Activated CD4-positive, alpha-beta T cell treated with anti-CD3 and anti-CD28 coated beads, Interleukin-2, amount 10 ng/mL, durations not matched to agents 24 days and 14 days (primary cell): ENCODE data around the gene BORCS5. TPM values are rescaled to one million over a fixed set of nuclear protein-coding genes. Genes with fewer than 3 reads are reported as not detected.
"Not testable (repeated sequence)": the region's sequence is repeated elsewhere in the genome, so short reads cannot be mapped to it uniquely, and the experiment has no call there.

Experiments
- DNase-seq: peaks from one replicate; pipeline ENCODE4 v3.0.0; 2022
- H3K27ac Mint-ChIP-seq: one replicate; pipeline ENCODE4 v1.8.0; 2022; ENCODE audit warnings: mild to moderate bottlenecking, mixed read lengths
- H3K27me3 Mint-ChIP-seq: one replicate; pipeline ENCODE4 v1.8.0; 2022; ENCODE audit warnings: mixed read lengths
- H3K36me3 Mint-ChIP-seq: one replicate; pipeline ENCODE4 v1.8.0; 2022; ENCODE audit warnings: low read depth, mild to moderate bottlenecking, mixed read lengths
- H3K4me1 Mint-ChIP-seq: one replicate; pipeline ENCODE4 v1.8.0; 2021; ENCODE audit warnings: mixed read lengths
- H3K4me3 Mint-ChIP-seq: one replicate; pipeline ENCODE4 v1.8.0; 2022; ENCODE audit warnings: mild to moderate bottlenecking, moderate library complexity, mixed read lengths
- H3K9me3 Mint-ChIP-seq: one replicate; pipeline ENCODE4 v1.8.0; 2021; ENCODE audit warnings: mixed read lengths
- intact Hi-C: fragments of 100-400 bp; cut with micrococcal nuclease; formaldehyde crosslinking; loops from one replicate; pipeline ENCODE4 v1.15.1; 2023
- total RNA-seq: library from RNA; stranded (reverse); gene quantifications from 2 replicates; pipeline ENCODE4 v1.2.3, GENCODE V29; 2022

Gene BORCS5
- total RNA-seq, 1 donor from 2014 or later: 34.0 TPM

GRCh38 chr12:12454315-12454714, 97.4 kb downstream of the BORCS5 start:
- Mint-ChIP-seq H3K27me3 (no peaks in the 10 kb centered on the region), H3K4me3 (no peak overlapping the region), H3K9me3 (no peaks in the 10 kb centered on the region), H3K27ac (no peak overlapping the region), H3K36me3 (peaks cover 9% of the 10 kb centered on the region), H3K4me1 (peaks cover 24% of the 10 kb centered on the region)
- DNase-seq: no peak
- intact Hi-C loops: no loop called here

GRCh38 chr12:12456637-12457036, 99.8 kb downstream of the BORCS5 start:
- peaks cover 41% of the 10 kb centered on the region for H3K4me1 Mint-ChIP-seq
- DNase-seq: no peak
- intact Hi-C loops: loop anchor here (1.0 kb wide), 3 partner anchors 14 to 28 kb away; no protein-coding TSS in a partner anchor
- H3K9me3 Mint-ChIP-seq: no peaks in the 10 kb centered on the region
- H3K4me3 Mint-ChIP-seq: peak overlapping the region; percentile 45
- H3K36me3 Mint-ChIP-seq: peaks cover 9% of the 10 kb centered on the region
- no peaks in the 10 kb centered on the region for H3K27me3 Mint-ChIP-seq
- H3K27ac Mint-ChIP-seq: peak overlapping the region; percentile 85

- Mint-ChIP-seq H3K27me3 (no peaks in the 10 kb centered on the region), H3K4me1 (peaks cover 62% of the 10 kb centered on the region), H3K9me3 (no peaks in the 10 kb centered on the region), H3K36me3 (peaks cover 9% of the 10 kb centered on the region), H3K4me3 (peak overlapping the region; percentile 75), H3K27ac (peak overlapping the region; percentile 91)
- intact Hi-C loops: loop anchor here (1.0 to 2.0 kb wide), 2 partner anchors 14 to 46 kb away; no protein-coding TSS in a partner anchor
- peak; percentile 74 for DNase-seq
Measured at GRCh38 chr12:12460935-12461922, 104.4 kb downstream of the BORCS5 start.

- DNase-seq: no peak
- H3K27ac Mint-ChIP-seq: peak overlapping the region; percentile 91
- H3K36me3 Mint-ChIP-seq: peaks cover 12% of the 10 kb centered on the region
- intact Hi-C loops: loop anchor here (1.0 to 2.0 kb wide), 2 partner anchors 13 to 45 kb away; no protein-coding TSS in a partner anchor
- H3K4me3 Mint-ChIP-seq: peak overlapping the region; percentile 75
- no peaks in the 10 kb centered on the region for H3K9me3 Mint-ChIP-seq
- peaks cover 63% of the 10 kb centered on the region for H3K4me1 Mint-ChIP-seq
- no peaks in the 10 kb centered on the region for H3K27me3 Mint-ChIP-seq
Measured at GRCh38 chr12:12461923-12462315, 105.0 kb downstream of the BORCS5 start.

GRCh38 chr12:12465522-12465921, 108.6 kb downstream of the BORCS5 start:
- DNase-seq: no peak
- Mint-ChIP-seq H3K4me1 (peaks cover 72% of the 10 kb centered on the region), H3K27me3 (no peaks in the 10 kb centered on the region), H3K4me3 (no peak overlapping the region), H3K36me3 (peaks cover 38% of the 10 kb centered on the region), H3K9me3 (no peaks in the 10 kb centered on the region), H3K27ac (peak overlapping the region; percentile 4)
- intact Hi-C loops: no loop called here

GRCh38 chr12:12466157-12466556, 109.3 kb downstream of the BORCS5 start:
- peak overlapping the region; percentile 91 for H3K27ac Mint-ChIP-seq
- peak; percentile 83 for DNase-seq
- H3K9me3 Mint-ChIP-seq: no peaks in the 10 kb centered on the region
- intact Hi-C loops: loop anchor here (1.0 kb wide), 1 partner anchor 9 kb away; no protein-coding TSS in a partner anchor
- peak overlapping the region; percentile 69 for H3K4me3 Mint-ChIP-seq
- H3K27me3 Mint-ChIP-seq: no peaks in the 10 kb centered on the region
- H3K36me3 Mint-ChIP-seq: peaks cover 42% of the 10 kb centered on the region
- peaks cover 68% of the 10 kb centered on the region for H3K4me1 Mint-ChIP-seq

GRCh38 chr12:12467264-12467663, 110.4 kb downstream of the BORCS5 start:
- DNase-seq: peak; percentile 71
- Mint-ChIP-seq H3K27ac (peak overlapping the region; percentile 81), H3K4me3 (peak overlapping the region; percentile 18), H3K9me3 (no peaks in the 10 kb centered on the region), H3K36me3 (peaks cover 48% of the 10 kb centered on the region), H3K4me1 (peaks cover 64% of the 10 kb centered on the region), H3K27me3 (no peaks in the 10 kb centered on the region)
- intact Hi-C loops: no loop called here

- Mint-ChIP-seq H3K36me3 (peaks cover 48% of the 10 kb centered on the region), H3K27me3 (no peaks in the 10 kb centered on the region), H3K4me1 (peaks cover 63% of the 10 kb centered on the region), H3K4me3 (peak overlapping the region; percentile 40), H3K27ac (peak overlapping the region; percentile 81), H3K9me3 (no peaks in the 10 kb centered on the region)
- intact Hi-C loops: no loop called here
- DNase-seq: peak; percentile 80
Measured at GRCh38 chr12:12467688-12468261, 110.9 kb downstream of the BORCS5 start.

GRCh38 chr12:12468575-12468974, 111.7 kb downstream of the BORCS5 start:
- peaks cover 62% of the 10 kb centered on the region for H3K4me1 Mint-ChIP-seq
- H3K4me3 Mint-ChIP-seq: no peak overlapping the region
- no peaks in the 10 kb centered on the region for H3K9me3 Mint-ChIP-seq
- peaks cover 53% of the 10 kb centered on the region for H3K36me3 Mint-ChIP-seq
- H3K27me3 Mint-ChIP-seq: no peaks in the 10 kb centered on the region
- no peak for DNase-seq
- H3K27ac Mint-ChIP-seq: peak overlapping the region; percentile 81
- intact Hi-C loops: no loop called here

GRCh38 chr12:12469386-12469785, 112.5 kb downstream of the BORCS5 start:
- intact Hi-C loops: no loop called here
- Mint-ChIP-seq H3K4me3 (no peak overlapping the region), H3K4me1 (peaks cover 65% of the 10 kb centered on the region), H3K27me3 (no peaks in the 10 kb centered on the region), H3K9me3 (no peaks in the 10 kb centered on the region), H3K36me3 (peaks cover 58% of the 10 kb centered on the region), H3K27ac (no peak overlapping the region)
- no peak for DNase-seq

GRCh38 chr12:12470751-12471306, 114.0 kb downstream of the BORCS5 start:
- DNase-seq: no peak

GRCh38 chr12:12471982-12472961, 115.4 kb downstream of the BORCS5 start:
- DNase-seq, intact Hi-C loops, H3K4me3 Mint-ChIP-seq, H3K27ac Mint-ChIP-seq, H3K27me3 Mint-ChIP-seq, H3K9me3 Mint-ChIP-seq: not testable (repeated sequence)
- Mint-ChIP-seq H3K4me1 (peaks cover 65% of the 10 kb centered on the region), H3K36me3 (peaks cover 64% of the 10 kb centered on the region)

More at GRCh38 chr12:12470751-12471306, 114.0 kb downstream of the BORCS5 start:
- Mint-ChIP-seq H3K27me3 (no peaks in the 10 kb centered on the region), H3K36me3 (peaks cover 59% of the 10 kb centered on the region), H3K9me3 (no peaks in the 10 kb centered on the region), H3K4me1 (peaks cover 66% of the 10 kb centered on the region), H3K4me3 (no peak overlapping the region), H3K27ac (peak overlapping the region; percentile 47)
- intact Hi-C loops: no loop called here

- Mint-ChIP-seq H3K9me3 (no peaks in the 10 kb centered on the region), H3K27ac (peak overlapping the region; percentile 100), H3K4me3 (peak overlapping the region; percentile 42), H3K4me1 (peaks cover 56% of the 10 kb centered on the region), H3K27me3 (no peaks in the 10 kb centered on the region), H3K36me3 (peaks cover 64% of the 10 kb centered on the region)
- no peak for DNase-seq
- intact Hi-C loops: no loop called here
Measured at GRCh38 chr12:12473223-12473622, 116.3 kb downstream of the BORCS5 start.
